NB4 (cell line): ENCODE data around the gene MT1H.

ENCODE experiments used
- DNase-seq: peaks from one replicate; pipeline ENCODE4 v3.0.0; 2010; ENCODE audit warnings: low read depth
- H3K4me3 ChIP-seq: one replicate; pipeline ENCODE4 v1.5.1; 2011; ENCODE audit warnings: mild to moderate bottlenecking, low read depth, low read length, moderate library complexity
- MYC ChIP-seq: IDR thresholded peaks from 2 replicates; pipeline ENCODE4 v1.6.1; 2011; ENCODE audit warnings: low read depth, low read length
- POLR2A ChIP-seq: IDR thresholded peaks from 2 replicates; pipeline ENCODE4 v1.6.1; 2011; ENCODE audit warnings: mild to moderate bottlenecking; ENCODE audit not compliant: insufficient read length; ENCODE audit errors: extremely low read depth
- TF ChIP-seq, protein P1 (sequence below): IDR thresholded peaks from one replicate; pipeline ENCODE4 v1.5.1; 2012; ENCODE audit warnings: low read depth, low read length
- TF ChIP-seq, protein P2 (sequence below): IDR thresholded peaks from 2 replicates; pipeline ENCODE4 v1.6.1; 2011; ENCODE audit warnings: low read depth, low read length

MT1H gene

DNA sequence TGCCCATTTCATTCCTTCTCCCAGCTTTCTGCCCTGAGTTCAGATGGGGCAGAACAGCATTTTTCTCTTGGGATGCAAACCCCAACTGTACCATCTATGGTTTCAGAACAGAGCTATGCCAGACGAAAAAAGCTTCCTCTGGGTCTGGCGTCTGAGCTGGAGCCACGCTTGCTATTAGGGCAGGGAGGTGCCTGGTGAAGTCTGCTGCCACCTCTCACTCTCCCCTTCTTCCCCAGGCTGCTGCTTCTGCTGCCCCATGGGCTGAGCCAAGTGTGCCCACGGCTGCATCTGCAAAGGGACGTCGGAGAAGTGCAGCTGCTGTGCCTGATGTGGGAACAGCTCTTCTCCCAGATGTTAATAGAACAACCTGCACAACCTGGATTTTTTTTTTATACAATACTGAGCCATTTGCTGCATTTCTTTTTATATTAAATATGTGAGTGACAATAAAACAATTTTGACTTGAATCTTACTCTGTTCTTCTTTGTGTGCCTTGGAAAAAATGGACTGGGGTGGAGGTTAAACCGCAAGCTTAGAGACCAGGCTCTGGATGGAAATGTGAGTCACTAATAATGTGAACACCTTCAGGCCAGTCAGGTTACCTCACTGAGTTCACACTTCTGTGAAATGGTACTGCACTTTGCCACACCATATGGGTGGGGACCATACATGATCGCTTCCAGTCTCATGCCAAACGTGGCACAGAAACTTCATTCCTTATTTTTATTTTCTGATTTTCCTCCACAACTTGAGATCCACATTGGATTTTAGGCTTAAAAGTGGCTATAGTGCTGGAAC is 32.8 kb upstream of the MT1H start:
- DNase-seq, result no peak
- no peak overlapping the region for H3K4me3 ChIP-seq
- TF ChIP-seq POLR2A (no peak), MYC (no peak)
- TF ChIP-seq, protein P1, sequence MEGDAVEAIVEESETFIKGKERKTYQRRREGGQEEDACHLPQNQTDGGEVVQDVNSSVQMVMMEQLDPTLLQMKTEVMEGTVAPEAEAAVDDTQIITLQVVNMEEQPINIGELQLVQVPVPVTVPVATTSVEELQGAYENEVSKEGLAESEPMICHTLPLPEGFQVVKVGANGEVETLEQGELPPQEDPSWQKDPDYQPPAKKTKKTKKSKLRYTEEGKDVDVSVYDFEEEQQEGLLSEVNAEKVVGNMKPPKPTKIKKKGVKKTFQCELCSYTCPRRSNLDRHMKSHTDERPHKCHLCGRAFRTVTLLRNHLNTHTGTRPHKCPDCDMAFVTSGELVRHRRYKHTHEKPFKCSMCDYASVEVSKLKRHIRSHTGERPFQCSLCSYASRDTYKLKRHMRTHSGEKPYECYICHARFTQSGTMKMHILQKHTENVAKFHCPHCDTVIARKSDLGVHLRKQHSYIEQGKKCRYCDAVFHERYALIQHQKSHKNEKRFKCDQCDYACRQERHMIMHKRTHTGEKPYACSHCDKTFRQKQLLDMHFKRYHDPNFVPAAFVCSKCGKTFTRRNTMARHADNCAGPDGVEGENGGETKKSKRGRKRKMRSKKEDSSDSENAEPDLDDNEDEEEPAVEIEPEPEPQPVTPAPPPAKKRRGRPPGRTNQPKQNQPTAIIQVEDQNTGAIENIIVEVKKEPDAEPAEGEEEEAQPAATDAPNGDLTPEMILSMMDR, result no peak
- TF ChIP-seq, protein P2, sequence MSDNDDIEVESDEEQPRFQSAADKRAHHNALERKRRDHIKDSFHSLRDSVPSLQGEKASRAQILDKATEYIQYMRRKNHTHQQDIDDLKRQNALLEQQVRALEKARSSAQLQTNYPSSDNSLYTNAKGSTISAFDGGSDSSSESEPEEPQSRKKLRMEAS, result no peak

DNA sequence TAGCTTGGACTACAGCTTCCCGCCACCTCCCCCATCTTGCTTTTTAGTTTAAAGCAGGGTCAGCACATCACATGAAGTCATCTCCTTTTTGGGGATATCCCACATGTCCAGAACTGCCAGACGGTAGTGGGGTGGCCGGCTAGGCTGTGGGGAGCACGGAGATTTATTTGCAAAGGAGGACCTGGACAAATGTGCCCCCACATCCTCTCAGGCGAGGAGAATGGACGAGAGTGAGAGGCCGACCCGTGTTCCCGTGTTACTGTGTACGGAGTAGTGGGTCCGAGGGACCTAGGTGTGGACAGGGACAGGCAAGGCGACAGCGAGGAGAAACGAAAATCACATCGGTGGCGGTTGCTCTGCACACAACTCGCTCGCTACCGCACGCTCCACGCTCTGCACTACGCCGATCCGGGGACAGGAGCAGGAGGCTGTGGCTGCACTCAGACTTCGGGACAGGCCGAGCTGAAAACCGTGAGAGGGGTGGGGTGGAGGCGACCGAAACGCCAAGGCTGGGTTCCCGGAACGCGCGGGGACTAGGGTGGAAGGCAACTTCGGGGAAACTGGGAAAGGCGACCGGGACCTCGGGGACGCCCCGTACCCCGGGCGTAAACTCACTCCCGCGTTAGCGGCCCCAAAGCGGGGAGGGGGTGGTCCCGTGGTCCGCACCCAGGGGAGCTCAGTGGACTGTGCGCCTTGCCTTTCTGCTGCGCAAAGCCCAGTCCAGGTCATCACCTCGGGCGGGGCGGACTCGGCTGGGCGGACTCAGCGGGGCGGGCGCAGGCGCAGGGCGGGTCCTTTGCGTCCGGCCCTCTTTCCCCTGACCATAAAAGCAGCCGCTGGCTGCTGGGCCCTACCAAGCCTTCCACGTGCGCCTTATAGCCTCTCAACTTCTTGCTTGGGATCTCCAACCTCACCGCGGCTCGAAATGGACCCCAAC is 31.5 kb upstream of the MT1H start, which contains the start of gene MT1A:
Gene MT1A (plus strand): TSS at position 853 of the 937 bp plus-strand sequence. CDS start 73 bp downstream, at position 926.
- DNase-seq, result no peak
- TF ChIP-seq, protein P1, result no peak
- TF ChIP-seq POLR2A (no peak), MYC (no peak)
- TF ChIP-seq, protein P2, result no peak
- no peak within 1 kb of the TSS for H3K4me3 ChIP-seq

DNA sequence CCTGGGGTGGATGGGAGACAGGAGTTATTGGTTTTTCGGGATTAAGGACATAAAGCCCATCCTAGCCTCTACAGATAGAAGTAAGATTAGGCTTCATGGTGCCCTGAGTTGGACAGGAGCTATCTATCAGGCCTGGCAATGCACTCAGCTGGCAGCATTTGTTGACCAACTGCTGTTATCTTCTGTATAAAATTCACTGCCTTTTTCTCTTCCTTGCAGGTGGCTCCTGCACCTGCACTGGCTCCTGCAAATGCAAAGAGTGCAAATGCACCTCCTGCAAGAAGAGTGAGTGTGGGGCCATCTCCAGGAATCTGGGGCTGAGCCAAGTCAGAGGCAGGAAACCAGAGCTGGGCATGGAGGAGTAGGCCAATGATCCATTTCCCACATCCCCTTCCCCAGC is 30.6 kb upstream of the MT1H start:
- TF ChIP-seq POLR2A (no peak), MYC (no peak)
- TF ChIP-seq, protein P1, result no peak
- TF ChIP-seq, protein P2, result no peak
- no peak overlapping the region for H3K4me3 ChIP-seq
- no peak for DNase-seq

DNA sequence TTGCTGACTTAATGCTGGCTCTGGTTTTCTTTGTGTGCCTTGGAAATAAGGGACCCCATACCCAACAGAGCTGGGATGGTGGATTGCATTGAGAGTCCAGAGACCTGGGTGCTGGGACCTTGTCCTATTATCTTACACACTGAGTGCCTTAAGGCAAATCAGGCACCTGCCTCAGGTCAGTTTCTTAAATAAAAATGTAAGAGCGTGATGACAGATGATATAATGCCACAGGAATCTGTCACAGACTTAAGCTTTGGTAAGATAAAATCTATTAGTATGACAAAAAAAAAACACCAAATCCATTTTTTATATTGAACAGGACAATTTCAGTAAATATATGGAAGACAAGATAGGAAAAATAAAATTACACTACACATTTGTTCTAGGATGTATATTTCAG is 29.5 kb upstream of the MT1H start:
- TF ChIP-seq, protein P1, result no peak
- TF ChIP-seq, protein P2, result no peak
- no peak for TF ChIP-seq MYC
- TF ChIP-seq POLR2A, result no peak
- no peak for DNase-seq

DNA sequence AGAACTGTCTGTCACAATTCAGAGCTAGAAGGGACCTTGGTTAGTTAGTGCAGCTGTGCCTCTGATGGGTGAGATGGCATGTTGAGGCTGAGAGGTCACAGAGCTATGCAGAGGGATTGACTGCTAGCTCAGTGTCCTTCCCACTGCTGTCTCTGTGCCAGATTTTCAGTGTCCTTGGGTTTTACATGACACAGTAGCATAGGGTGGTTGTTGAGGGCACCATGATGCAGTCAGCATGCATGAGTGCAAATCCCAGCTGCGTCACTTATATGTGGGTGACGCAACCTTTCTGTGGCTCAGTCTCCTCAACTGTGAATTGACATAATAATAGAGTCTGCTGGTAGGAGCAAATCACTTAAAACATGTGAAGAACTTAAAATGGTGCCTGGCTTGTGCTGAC is 28.4 kb upstream of the MT1H start:
- DNase-seq, result no peak
- TF ChIP-seq POLR2A (no peak), MYC (no peak)
- TF ChIP-seq, protein P2, result no peak
- TF ChIP-seq, protein P1, result no peak

More for the DNA sequence above, 29.5 kb upstream of the MT1H start:
- no peak overlapping the region for H3K4me3 ChIP-seq

More for the DNA sequence above, 28.4 kb upstream of the MT1H start:
- no peak overlapping the region for H3K4me3 ChIP-seq
